ENCODE measurements around the gene MAP4K5.

The MAP4K5 gene

DNA sequence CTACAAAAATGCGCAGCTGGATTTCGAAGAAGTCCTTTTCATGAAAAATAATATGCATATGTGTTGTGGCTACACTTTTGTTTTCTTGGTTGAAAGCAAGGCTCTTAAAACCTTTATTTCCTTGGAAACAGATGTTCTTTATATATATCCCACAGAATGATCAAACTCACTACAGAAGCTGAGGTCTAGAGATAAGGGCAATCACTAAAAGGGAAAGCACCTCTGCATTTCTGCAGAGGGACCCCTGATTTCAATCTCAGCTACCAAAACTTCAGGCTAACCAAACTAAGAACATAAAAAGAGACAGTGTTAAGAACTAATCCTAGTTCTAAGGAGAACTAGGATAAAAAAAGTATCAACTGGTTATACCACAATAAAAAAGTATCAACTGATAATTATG is 70.3 kb downstream of the MAP4K5 start:
- DNase-seq (ENCODE audit: insufficient read length) = no peak
- no peak for TF ChIP-seq TAF1 (IDR thresholded peaks at IDR 0.05; ENCODE audit: borderline replicate concordance, low read depth, low read length)
- no peak for TF ChIP-seq POLR2A (IDR thresholded peaks at IDR 0.05; ENCODE audit: low read depth, low read length)
- TF ChIP-seq POLR2AphosphoS5 (IDR thresholded peaks at IDR 0.05; ENCODE audit: low read depth, low read length) = no peak
- no peak for FAIRE-seq

DNA sequence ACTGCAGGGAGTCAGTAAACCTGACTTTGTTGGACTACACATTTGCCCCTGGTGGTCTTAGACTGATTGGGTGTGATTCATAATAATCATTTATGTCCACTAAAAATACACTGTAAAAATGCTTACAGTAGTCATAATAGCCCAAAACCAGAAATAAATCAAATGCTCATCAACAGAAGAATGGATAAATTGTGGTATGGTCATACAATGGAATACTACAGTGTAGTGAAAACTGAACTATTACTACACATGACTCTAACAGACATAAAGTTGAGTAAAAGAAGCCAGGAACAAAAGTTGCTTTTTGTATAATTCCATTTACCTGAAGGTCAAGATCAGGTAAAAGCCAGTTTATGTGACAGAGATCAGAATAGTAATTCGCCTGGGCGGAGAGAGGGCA is 78.5 kb downstream of the MAP4K5 start:
- TF ChIP-seq POLR2A (IDR thresholded peaks at IDR 0.05; ENCODE audit: low read depth, low read length) = no peak
- TF ChIP-seq POLR2AphosphoS5 (IDR thresholded peaks at IDR 0.05; ENCODE audit: low read depth, low read length) = no peak
- no peak for DNase-seq (ENCODE audit: insufficient read length)
- FAIRE-seq = no peak

DNA sequence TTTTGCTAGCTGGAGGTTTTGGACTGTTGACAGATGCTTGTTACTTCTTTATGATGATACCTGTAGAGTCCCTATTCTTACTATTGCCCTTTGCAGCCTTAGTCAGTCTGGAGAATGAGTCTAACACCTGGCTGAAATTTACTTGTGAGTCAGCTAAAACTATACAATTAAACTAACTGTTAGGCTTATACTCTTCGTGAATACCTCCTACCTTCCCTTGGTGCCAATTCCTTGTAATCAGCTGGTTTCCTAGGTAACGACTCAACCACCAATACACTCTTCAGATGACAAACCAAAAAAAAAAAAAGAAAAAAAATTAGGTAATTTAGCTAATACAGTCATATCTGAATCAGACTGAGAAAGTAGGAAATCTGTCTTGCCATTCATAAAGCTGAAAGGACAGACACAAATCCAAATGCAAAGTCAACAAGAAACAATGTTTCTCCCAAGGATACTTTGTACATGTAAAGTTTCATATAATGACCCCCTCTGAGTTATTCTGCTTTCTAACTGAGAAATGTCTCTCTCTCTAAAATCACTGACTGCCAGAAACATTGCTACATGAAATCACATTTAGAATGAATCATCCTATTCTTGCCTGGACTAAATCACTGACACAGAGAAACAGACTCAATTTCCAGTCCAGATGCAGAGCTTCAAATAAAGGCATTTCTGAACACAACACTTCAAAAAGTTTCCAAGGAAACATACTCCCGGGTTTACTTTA is 79.2 kb downstream of the MAP4K5 start:
- FAIRE-seq (no peak), DNase-seq (ENCODE audit: insufficient read length) (no peak)
- TF ChIP-seq TAF1 (IDR thresholded peaks at IDR 0.05; ENCODE audit: borderline replicate concordance, low read depth, low read length) (no peak), POLR2A (IDR thresholded peaks at IDR 0.05; ENCODE audit: low read depth, low read length) (no peak), POLR2AphosphoS5 (IDR thresholded peaks at IDR 0.05; ENCODE audit: low read depth, low read length) (no peak)

DNA sequence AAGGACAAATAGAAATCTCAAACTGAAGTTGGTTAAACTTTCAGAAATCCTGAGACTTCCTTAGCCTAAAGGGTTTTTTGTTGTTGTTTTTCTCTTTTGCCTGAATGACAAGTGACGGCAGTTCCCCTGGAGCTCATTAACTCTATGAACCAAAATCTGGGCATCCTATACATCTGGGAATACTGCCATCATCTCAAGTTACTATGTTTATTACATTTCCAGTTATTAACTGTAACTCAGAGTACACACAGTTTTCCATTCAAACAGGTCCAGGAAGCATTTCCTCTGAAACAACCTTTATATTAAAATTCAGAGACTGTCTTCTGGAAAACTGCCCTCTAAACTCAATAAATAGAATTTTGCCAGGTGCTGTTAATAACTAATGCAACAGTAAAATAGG is 80.1 kb downstream of the MAP4K5 start:
- TF ChIP-seq POLR2AphosphoS5 (IDR thresholded peaks at IDR 0.05; ENCODE audit: low read depth, low read length) = no peak
- no peak for TF ChIP-seq POLR2A (IDR thresholded peaks at IDR 0.05; ENCODE audit: low read depth, low read length)
- TF ChIP-seq TAF1 (IDR thresholded peaks at IDR 0.05; ENCODE audit: borderline replicate concordance, low read depth, low read length) = no peak
- DNase-seq (ENCODE audit: insufficient read length) (no peak), FAIRE-seq (no peak)

- TF ChIP-seq POLR2AphosphoS5 (IDR thresholded peaks at IDR 0.05; ENCODE audit: low read depth, low read length) = no peak
- no peak for TF ChIP-seq POLR2A (IDR thresholded peaks at IDR 0.05; ENCODE audit: low read depth, low read length)
- no peak for TF ChIP-seq TAF1 (IDR thresholded peaks at IDR 0.05; ENCODE audit: borderline replicate concordance, low read depth, low read length)
- no peak for FAIRE-seq
- DNase-seq (ENCODE audit: insufficient read length) = no peak
Observed at GRCh38 chr14:50451854-50452253, 80.5 kb downstream of the MAP4K5 start.

DNA sequence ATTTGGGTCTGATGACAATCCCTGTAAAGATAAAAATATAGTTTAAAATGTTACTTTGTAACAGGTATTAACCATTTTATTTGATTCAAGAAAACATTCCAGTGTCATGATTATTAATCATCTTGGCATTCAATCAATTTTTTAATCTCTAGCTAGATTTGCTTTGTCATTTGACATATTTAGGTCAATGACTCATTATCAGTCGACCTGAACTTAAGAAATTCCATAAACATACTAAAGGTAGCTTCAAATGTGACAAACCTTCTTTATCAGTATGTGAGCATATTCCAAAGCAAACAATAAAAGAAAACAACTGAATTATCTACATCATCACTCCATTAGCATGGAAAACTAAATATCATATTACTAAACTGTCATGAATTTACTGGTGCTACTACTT is 84.9 kb downstream of the MAP4K5 start:
- DNase-seq (ENCODE audit: insufficient read length) = no peak
- FAIRE-seq = no peak
- TF ChIP-seq POLR2AphosphoS5 (IDR thresholded peaks at IDR 0.05; ENCODE audit: low read depth, low read length) = no peak
- TF ChIP-seq TAF1 (IDR thresholded peaks at IDR 0.05; ENCODE audit: borderline replicate concordance, low read depth, low read length) = no peak
- TF ChIP-seq POLR2A (IDR thresholded peaks at IDR 0.05; ENCODE audit: low read depth, low read length) = no peak

DNA sequence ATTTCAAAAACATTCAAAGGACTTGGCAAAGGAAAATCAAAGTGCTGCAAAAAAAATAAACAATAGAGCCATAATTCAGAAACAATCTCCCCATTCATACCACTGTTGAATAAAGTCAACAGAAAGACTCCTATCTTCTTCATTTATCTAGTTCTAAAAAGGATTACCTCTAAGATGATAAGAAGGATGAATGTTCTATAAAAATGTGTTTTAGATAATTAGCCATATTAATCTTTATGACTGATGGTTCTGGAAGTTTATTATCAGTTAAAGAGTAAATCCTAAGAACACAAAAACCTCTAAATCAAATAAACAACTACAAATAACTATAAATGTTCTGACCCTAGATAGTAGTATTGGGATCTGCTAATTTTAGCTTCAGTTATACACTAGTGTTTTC is 97.8 kb downstream of the MAP4K5 start:
- DNase-seq (ENCODE audit: insufficient read length) (no peak), FAIRE-seq (no peak)
- TF ChIP-seq POLR2AphosphoS5 (IDR thresholded peaks at IDR 0.05; ENCODE audit: low read depth, low read length) (no peak), POLR2A (IDR thresholded peaks at IDR 0.05; ENCODE audit: low read depth, low read length) (no peak), TAF1 (IDR thresholded peaks at IDR 0.05; ENCODE audit: borderline replicate concordance, low read depth, low read length) (no peak)

DNA sequence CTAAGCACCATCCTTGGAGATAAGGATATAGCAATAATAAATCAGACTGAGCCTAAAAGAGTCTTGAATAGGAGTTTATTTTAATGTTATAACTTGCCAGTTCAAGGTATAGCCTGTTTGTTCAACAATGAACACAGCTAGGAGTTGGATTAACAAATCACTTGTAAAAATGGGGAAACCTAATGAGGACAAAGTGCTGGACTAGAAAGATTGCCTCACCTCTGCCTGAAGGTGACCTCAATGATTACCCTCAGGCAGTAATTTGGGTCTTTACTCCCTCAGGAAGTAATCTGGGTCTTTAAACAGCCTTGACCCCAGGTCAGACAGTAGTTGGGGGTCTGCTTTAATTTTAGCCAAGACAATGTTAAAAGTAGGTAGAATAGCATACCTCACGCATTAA is 100.2 kb downstream of the MAP4K5 start:
- DNase-seq (ENCODE audit: insufficient read length) = no peak
- TF ChIP-seq POLR2A (IDR thresholded peaks at IDR 0.05; ENCODE audit: low read depth, low read length) (no peak), POLR2AphosphoS5 (IDR thresholded peaks at IDR 0.05; ENCODE audit: low read depth, low read length) (no peak), TAF1 (IDR thresholded peaks at IDR 0.05; ENCODE audit: borderline replicate concordance, low read depth, low read length) (no peak)

DNA sequence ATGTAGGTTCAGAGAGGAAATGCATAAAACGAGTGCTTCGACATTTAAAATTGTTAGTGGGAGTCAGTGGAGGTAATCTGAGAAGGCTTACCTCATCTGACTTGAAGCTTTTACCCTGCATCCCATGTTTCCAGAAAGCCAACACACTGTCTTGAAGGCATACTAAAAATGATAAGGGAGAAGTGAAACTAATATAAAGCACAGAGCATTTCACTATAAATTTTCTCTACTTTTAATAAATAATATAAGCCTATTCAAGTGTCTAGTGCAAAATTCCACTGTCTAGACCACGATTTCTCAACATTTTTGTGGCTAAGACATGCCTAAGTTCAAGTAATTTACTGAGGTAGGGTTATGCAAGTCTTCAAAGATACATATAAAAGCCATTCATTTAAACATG is 106.6 kb downstream of the MAP4K5 start:
- FAIRE-seq (no peak), DNase-seq (ENCODE audit: insufficient read length) (no peak)
- no peak for TF ChIP-seq TAF1 (IDR thresholded peaks at IDR 0.05; ENCODE audit: borderline replicate concordance, low read depth, low read length)
- no peak for TF ChIP-seq POLR2A (IDR thresholded peaks at IDR 0.05; ENCODE audit: low read depth, low read length)
- no peak for TF ChIP-seq POLR2AphosphoS5 (IDR thresholded peaks at IDR 0.05; ENCODE audit: low read depth, low read length)

More for the DNA sequence above, 100.2 kb downstream of the MAP4K5 start:
- FAIRE-seq = no peak

- no peak for TF ChIP-seq TAF1 (IDR thresholded peaks at IDR 0.05; ENCODE audit: borderline replicate concordance, low read depth, low read length)
- no peak for TF ChIP-seq POLR2AphosphoS5 (IDR thresholded peaks at IDR 0.05; ENCODE audit: low read depth, low read length)
- no peak for TF ChIP-seq POLR2A (IDR thresholded peaks at IDR 0.05; ENCODE audit: low read depth, low read length)
- DNase-seq (ENCODE audit: insufficient read length) (no peak), FAIRE-seq (no peak)
Observed at GRCh38 chr14:50425105-50425504, 107.3 kb downstream of the MAP4K5 start.

DNA sequence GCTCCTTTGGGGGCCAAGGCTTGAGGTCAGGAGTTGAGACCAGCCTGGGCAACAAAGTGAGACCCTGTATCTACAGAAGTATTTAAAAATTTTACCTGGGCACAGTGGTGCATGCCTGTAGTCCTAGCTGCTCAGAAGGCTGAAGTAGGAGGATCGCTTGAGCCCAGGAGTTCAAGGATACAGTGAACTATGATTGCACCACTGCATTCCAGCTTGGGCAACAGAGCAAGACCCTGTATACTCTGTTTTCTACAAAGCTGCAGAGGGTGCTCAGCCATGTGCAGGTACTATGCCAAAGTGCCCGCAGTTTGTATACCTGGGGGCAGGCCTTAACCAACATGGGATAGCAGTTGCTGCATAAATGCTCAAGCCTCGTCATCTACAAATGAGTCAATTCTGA is 108.8 kb downstream of the MAP4K5 start:
- no peak for FAIRE-seq
- TF ChIP-seq TAF1 (IDR thresholded peaks at IDR 0.05; ENCODE audit: borderline replicate concordance, low read depth, low read length) = no peak
- TF ChIP-seq POLR2A (IDR thresholded peaks at IDR 0.05; ENCODE audit: low read depth, low read length) = no peak
- no peak for TF ChIP-seq POLR2AphosphoS5 (IDR thresholded peaks at IDR 0.05; ENCODE audit: low read depth, low read length)
- no peak for DNase-seq (ENCODE audit: insufficient read length)

- DNase-seq (ENCODE audit: insufficient read length) (no peak), FAIRE-seq (no peak)
- no peak for TF ChIP-seq POLR2A (IDR thresholded peaks at IDR 0.05; ENCODE audit: low read depth, low read length)
- TF ChIP-seq TAF1 (IDR thresholded peaks at IDR 0.05; ENCODE audit: borderline replicate concordance, low read depth, low read length) = no peak
- TF ChIP-seq POLR2AphosphoS5 (IDR thresholded peaks at IDR 0.05; ENCODE audit: low read depth, low read length) = no peak
Observed at GRCh38 chr14:50421499-50421898, 110.9 kb downstream of the MAP4K5 start.

Data from GM12892 (cell line).